ENCODE results near the gene IGF1. TPM values are rescaled to one million over a fixed set of nuclear protein-coding genes. Genes with fewer than 3 reads are reported as not detected.

IGF1 gene
- total RNA-seq, 4 donors from 2014 or later = 3.6 to 161 (median 33.9) TPM

DNA sequence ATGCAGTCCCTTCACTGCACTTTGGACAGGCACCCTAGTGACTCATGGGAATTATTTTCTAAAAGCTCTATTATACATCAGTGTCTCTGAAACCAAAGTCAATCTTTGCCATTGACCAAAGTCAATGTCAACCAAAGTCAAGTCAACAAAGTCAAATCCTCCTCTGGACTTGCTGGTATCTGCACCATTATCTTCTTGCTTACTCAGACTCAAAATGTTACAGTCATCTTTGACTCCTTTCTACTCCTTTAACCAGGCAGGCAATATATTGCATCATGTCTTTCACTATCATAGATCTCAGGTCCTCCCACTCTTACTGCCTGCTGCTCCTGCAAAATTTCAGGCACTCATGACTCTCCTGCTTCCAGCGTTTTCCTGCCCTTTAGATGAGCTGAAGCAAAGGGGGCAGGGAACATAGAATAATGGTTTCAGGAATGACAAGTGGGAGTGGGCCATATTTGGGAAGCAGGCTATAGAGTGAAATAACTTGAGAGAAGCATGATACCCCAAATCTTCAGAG is 39.2 kb downstream of the IGF1 start:
- TF ChIP-seq POLR2A (IDR thresholded peaks at IDR 0.05) = no peak
- TF ChIP-seq, protein P1, sequence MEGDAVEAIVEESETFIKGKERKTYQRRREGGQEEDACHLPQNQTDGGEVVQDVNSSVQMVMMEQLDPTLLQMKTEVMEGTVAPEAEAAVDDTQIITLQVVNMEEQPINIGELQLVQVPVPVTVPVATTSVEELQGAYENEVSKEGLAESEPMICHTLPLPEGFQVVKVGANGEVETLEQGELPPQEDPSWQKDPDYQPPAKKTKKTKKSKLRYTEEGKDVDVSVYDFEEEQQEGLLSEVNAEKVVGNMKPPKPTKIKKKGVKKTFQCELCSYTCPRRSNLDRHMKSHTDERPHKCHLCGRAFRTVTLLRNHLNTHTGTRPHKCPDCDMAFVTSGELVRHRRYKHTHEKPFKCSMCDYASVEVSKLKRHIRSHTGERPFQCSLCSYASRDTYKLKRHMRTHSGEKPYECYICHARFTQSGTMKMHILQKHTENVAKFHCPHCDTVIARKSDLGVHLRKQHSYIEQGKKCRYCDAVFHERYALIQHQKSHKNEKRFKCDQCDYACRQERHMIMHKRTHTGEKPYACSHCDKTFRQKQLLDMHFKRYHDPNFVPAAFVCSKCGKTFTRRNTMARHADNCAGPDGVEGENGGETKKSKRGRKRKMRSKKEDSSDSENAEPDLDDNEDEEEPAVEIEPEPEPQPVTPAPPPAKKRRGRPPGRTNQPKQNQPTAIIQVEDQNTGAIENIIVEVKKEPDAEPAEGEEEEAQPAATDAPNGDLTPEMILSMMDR (IDR thresholded peaks at IDR 0.05) = no peak
- H3K4me1 ChIP-seq = no peaks in the 10 kb centered on the region
- no peak overlapping the region for H3K4me3 ChIP-seq
- no peaks in the 10 kb centered on the region for H3K9me3 ChIP-seq
- no peak for DNase-seq
- no peak overlapping the region for H3K27ac ChIP-seq
- no peaks in the 10 kb centered on the region for H3K27me3 ChIP-seq
- H3K36me3 ChIP-seq = no peaks in the 10 kb centered on the region
- intact Hi-C loops (cut with DNase I; ENCODE audit: low total_unique reads) = no loop called here

DNA sequence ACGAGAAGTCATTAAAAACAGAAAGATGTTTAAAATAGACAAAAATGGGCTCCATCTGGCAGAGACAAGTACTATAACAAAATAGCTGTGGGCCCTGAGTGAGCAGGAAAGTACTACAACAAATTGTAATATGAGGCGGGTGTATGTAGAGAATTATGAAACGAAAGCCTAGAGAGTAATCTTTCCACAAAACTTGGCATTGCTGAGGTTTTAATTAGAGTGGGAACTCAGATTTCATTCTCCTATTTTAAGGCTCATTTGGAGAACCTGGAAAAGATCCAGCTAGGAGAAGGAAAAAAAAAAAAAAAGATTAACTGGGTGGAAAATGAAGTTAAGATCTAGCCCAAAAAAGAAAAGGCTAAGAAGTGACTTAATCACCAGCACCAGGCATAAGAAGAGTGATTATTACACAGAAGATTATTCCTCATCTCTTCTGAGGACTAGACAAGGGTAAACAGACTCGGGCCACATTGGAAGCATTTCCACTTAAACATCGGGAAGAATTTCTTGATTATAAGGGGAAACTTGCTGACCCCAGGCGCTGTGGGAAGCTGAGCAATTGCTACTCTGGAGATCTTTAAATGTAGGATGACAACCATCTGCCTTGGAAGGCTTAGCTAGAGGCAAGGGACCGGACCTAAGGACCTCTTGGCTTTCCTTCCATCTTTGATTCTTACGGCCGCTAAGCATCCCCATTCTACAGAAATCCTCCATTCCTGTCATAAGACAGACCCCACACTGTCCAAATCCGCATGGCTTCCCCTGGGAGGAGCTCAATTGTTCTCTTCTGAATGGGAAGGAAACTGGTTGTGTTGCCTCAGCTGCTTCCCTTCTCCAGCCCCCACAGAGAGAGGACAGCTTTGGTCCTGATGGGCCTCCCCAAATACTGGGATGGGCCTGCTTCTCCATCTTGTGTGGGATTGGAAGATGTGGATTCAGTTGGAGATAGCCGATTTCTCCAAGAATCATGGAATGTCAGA is 40.6 kb downstream of the IGF1 start:
- intact Hi-C loops (cut with DNase I; ENCODE audit: low total_unique reads) = no loop called here
- peak overlapping the region; percentile 32 to 65 for H3K27ac ChIP-seq

DNA sequence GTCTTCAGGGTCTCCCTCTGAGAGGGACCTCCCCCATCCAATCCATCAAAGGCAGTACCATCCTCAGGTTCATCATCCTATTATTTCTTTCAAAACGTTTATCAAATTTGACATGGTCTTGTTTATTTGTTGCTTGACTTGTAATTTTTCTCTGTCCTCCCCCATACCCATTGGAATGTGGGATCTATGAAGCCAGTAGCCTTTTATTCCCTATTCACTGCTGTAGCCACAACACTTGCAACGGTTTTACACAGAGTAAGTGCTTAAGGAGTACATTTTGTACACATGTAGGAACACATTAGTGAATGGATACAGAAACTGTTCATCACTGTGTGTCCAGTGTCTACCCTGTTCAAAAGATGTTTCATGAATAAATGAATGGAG is 41.5 kb downstream of the IGF1 start:
- H3K9me3 ChIP-seq = no peaks in the 10 kb centered on the region
- H3K4me3 ChIP-seq = no peak overlapping the region
- TF ChIP-seq POLR2A (IDR thresholded peaks at IDR 0.05) = no peak
- TF ChIP-seq, protein P1 (IDR thresholded peaks at IDR 0.05) = no peak
- peak overlapping the region; percentile 32 to 65 for H3K27ac ChIP-seq
- no peaks in the 10 kb centered on the region for H3K36me3 ChIP-seq
- no peak for DNase-seq
- H3K4me1 ChIP-seq = no peaks in the 10 kb centered on the region
- intact Hi-C loops (cut with DNase I; ENCODE audit: low total_unique reads) = no loop called here
- no peaks in the 10 kb centered on the region for H3K27me3 ChIP-seq

More for the DNA sequence above, 40.6 kb downstream of the IGF1 start:
- no peaks in the 10 kb centered on the region for H3K4me1 ChIP-seq
- DNase-seq = no peak
- H3K4me3 ChIP-seq = no peak overlapping the region
- no peaks in the 10 kb centered on the region for H3K27me3 ChIP-seq
- TF ChIP-seq, protein P1 (IDR thresholded peaks at IDR 0.05) = no peak
- TF ChIP-seq POLR2A (IDR thresholded peaks at IDR 0.05) = no peak
- H3K9me3 ChIP-seq = no peaks in the 10 kb centered on the region
- no peaks in the 10 kb centered on the region for H3K36me3 ChIP-seq

DNA sequence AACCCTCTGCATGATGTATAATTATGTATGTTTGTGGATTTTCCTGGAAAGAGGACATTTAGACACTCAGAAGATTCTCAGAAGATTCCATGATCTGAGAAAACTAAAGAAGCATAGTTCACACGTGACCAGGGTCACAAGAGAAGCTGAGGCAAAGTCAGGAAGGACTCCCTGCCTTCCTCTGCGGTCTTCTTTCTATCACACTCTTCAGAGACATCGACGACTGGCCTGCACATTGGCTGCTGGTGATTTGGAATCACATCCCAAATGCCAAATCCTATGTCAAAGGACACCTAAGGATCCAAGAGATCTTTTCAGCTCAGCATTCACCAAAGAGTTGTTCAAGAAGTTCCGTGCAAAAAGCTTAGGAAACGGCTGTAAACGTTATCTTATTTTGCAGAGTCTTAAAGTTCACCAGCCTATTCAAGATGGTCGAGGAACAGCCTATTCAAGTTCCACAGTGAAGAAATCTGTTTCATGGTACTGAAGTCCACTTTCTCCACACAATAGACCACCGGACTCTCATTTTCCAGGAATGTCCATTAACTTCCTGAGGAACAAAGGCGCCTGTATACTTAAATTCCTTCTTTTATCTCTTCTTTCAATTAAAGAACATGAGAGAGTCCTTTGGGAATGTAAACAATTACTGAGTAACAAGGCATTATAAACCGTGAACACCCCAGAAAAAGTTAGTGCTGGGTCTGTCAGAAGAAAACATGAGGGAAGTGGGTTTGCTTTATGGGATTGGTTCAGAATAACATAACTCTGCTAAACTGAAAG is 42.1 kb downstream of the IGF1 start:
- no peak overlapping the region for H3K4me3 ChIP-seq
- H3K27me3 ChIP-seq = no peaks in the 10 kb centered on the region
- DNase-seq = no peak
- intact Hi-C loops (cut with DNase I; ENCODE audit: low total_unique reads) = no loop called here
- TF ChIP-seq, protein P1 (IDR thresholded peaks at IDR 0.05) = no peak
- peak overlapping the region; percentile 32 to 65 for H3K27ac ChIP-seq
- no peaks in the 10 kb centered on the region for H3K4me1 ChIP-seq
- no peaks in the 10 kb centered on the region for H3K9me3 ChIP-seq
- no peaks in the 10 kb centered on the region for H3K36me3 ChIP-seq
